T-cell (primary cell): Measurements from ENCODE around the gene INPP5A. TPM values are rescaled to one million over a fixed set of nuclear protein-coding genes. Genes with fewer than 3 reads are reported as not detected.

Experiments
- ATAC-seq, 4 experiments: fragments of 200-7000 bp in 3 of 4; fragments of 150-1000 bp in 1 of 4; cut with Tn5 transposase; replicated peaks in 1 of 4; 1 replicate in 3 of 4; 2 replicates in 1 of 4; pipeline ENCODE4 v1.10.0; 2021; ENCODE audit warnings: moderate library complexity in 3 of 4, mild to moderate bottlenecking in 2 of 4, moderate number of reproducible peaks in 1 of 4
- CTCF ChIA-PET, 2 donors: fragments of 300-600 bp; sonication (Branson Sonifier 250); formaldehyde crosslinking; loops; one replicate each; lab custom pipeline; 2022; ENCODE audit warnings: antibody characterized with exemption in 2 of 2; lab: Charles Lee
- POLR2A ChIA-PET, 2 donors: fragments of 300-600 bp; sonication (Branson Sonifier 250); formaldehyde crosslinking; loops; one replicate each; lab custom pipeline; 2022; ENCODE audit warnings: antibody characterized with exemption in 2 of 2; lab: Charles Lee
- DNase-seq, 35 experiments: peaks; one replicate each; pipeline versions ENCODE4 v3.0.0 to v3.0.0-alpha.2; 2013 to 2023
- H3K27ac ChIP-seq: one replicate; pipeline ENCODE4 v1.5.1; 2013; ENCODE audit warnings: low read length
- H3K27me3 ChIP-seq, 2 experiments: replicated peaks in 1 of 2; 1 replicate in 1 of 2; 2 replicates in 1 of 2; pipeline versions ENCODE4 v1.6.1 to v1.7.0; 2013; ENCODE audit warnings: low read length in 1 of 2, mixed read lengths in 1 of 2; ENCODE audit not compliant: control insufficient read depth in 2 of 2, insufficient read depth in 2 of 2; ENCODE audit errors: extremely low read depth in 1 of 2
- H3K36me3 ChIP-seq, 2 donors: 1 replicate in 1 of 2; 2 replicates in 1 of 2; pipeline versions ENCODE4 v1.6.1 to v1.7.0; 2013; ENCODE audit warnings: low read length in 1 of 2; ENCODE audit not compliant: control insufficient read depth in 2 of 2, insufficient read depth in 1 of 2; ENCODE audit errors: extremely low read depth in 1 of 2
- H3K4me1 ChIP-seq, 2 experiments: 1 replicate in 1 of 2; 2 replicates in 1 of 2; pipeline versions ENCODE4 v1.6.1 to v1.7.0; 2013; ENCODE audit warnings: low read length in 2 of 2, mixed read lengths in 1 of 2; ENCODE audit not compliant: insufficient read depth in 2 of 2, control insufficient read depth in 1 of 2; ENCODE audit errors: extremely low read depth in 1 of 2
- H3K4me3 ChIP-seq, 2 donors: 1 replicate in 1 of 2; 2 replicates in 1 of 2; pipeline versions ENCODE4 v1.5.1 to v1.7.0; 2013; ENCODE audit warnings: mild to moderate bottlenecking in 2 of 2, low read length in 1 of 2, moderate library complexity in 1 of 2; ENCODE audit not compliant: control insufficient read depth in 1 of 2; ENCODE audit errors: extremely low read depth in 1 of 2
- H3K9me3 ChIP-seq: 2 replicates; pipeline ENCODE4 v1.7.0; 2013
- H3K27ac Mint-ChIP-seq, 2 donors: one replicate each; pipeline ENCODE4 v1.8.0; 2020 to 2021; ENCODE audit warnings: mild to moderate bottlenecking in 2 of 2, mixed read lengths in 2 of 2
- H3K27me3 Mint-ChIP-seq, 2 donors: one replicate each; pipeline ENCODE4 v1.8.0; 2021 to 2022; ENCODE audit warnings: mixed read lengths in 2 of 2
- H3K36me3 Mint-ChIP-seq: one replicate; pipeline ENCODE4 v1.8.0; 2021; ENCODE audit warnings: mixed read lengths
- H3K4me1 Mint-ChIP-seq, 3 donors: one replicate each; pipeline ENCODE4 v1.8.0; 2020 to 2022; ENCODE audit warnings: mixed read lengths in 3 of 3, mild to moderate bottlenecking in 1 of 3
- H3K4me3 Mint-ChIP-seq, 3 donors: one replicate each; pipeline ENCODE4 v1.8.0; 2020 to 2022; ENCODE audit warnings: mild to moderate bottlenecking in 3 of 3, mixed read lengths in 3 of 3, moderate library complexity in 3 of 3
- H3K9me3 Mint-ChIP-seq, 3 donors: one replicate each; pipeline ENCODE4 v1.8.0; 2020 to 2022; ENCODE audit warnings: mixed read lengths in 3 of 3
- WGBS: methylation state at CpG from one replicate; pipeline ENCODE4 v1.1.5; 2013; ENCODE audit warnings: missing lambda C conversion rate; ENCODE audit not compliant: insufficient coverage; 5-methylcytosine and 5-hydroxymethylcytosine counted together
- total RNA-seq, 35 experiments: library from RNA in 6 of 35; stranded (reverse) in 6 of 35; fragments of 120-200 nt in 1 of 35; gene quantifications; one replicate each; pipeline versions ENCODE4 v1.2.1 to v1.2.4 and lab custom pipeline; 2013 to 2026

Gene INPP5A
- total RNA-seq, 5 donors from 2014 or later (not counting 1 experiment from before 2014, with no cell fraction given), result 20.9 to 23.1 (median 22.9) TPM

DNA sequence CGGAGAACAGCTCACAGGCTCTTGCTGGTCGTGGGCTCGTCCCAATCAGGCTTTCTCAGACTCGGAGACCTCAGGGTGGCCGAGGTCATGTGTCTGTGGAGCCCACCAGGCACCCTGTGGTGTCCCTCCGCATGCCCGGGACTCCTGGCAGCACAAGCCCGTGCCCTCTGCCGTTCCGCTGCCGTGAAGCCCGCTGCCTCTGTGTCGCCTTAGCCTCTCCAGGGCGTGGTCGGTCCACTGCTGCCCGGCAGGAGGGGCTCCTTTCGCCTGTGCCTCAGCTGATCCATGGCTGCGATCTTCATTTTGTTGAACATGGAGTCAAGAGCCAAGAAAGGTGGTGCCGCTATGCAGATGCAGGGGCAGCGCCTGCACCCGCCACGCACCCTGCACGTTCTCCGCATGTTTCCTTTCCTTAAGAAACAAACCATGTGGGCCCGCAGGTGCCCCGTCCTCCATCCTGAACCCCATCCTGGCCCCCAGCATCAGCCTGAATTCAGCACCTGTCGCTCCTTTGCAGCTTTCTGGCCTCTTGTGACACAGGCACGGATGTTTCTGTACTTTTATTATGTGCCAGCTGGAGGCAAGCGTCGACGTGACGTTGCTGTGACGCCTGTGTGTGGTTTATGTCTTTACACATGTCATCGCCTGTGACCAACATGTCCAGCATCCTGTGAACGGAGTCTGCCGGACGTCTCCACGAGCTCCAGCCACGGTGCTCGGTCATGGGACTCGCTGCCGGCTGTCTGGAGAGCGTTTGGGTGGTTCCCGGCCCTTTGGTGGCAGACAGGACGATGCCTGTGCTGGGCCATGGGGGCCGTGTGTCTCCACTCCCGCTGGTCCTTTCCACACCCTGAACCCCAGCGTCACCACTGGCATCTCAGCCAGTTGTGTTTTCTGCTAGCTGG, 178.4 kb downstream of the INPP5A start:
- Mint-ChIP-seq H3K4me1 (no peaks in the 10 kb centered on the region), H3K27me3 (no peaks in the 10 kb centered on the region), H3K9me3 (no peaks in the 10 kb centered on the region), H3K27ac (no peak overlapping the region), H3K36me3 (peaks cover 28% of the 10 kb centered on the region), H3K4me3 (no peak overlapping the region)
- Histone ChIP-seq H3K27ac (no peak overlapping the region), H3K4me3 (no peak overlapping the region), H3K36me3 (peaks cover 6 to 30% of the 10 kb centered on the region in 2 donors), H3K9me3 (no peaks in the 10 kb centered on the region), H3K27me3 (no peaks in the 10 kb centered on the region), H3K4me1 (no peaks in the 10 kb centered on the region)
- ATAC-seq, result no peak
- POLR2A ChIA-PET, result no interaction called here
- CTCF ChIA-PET, result no interaction called here
- 95% methylated on average over 42 of the region's 48 CpGs for WGBS
- no peak for DNase-seq

DNA sequence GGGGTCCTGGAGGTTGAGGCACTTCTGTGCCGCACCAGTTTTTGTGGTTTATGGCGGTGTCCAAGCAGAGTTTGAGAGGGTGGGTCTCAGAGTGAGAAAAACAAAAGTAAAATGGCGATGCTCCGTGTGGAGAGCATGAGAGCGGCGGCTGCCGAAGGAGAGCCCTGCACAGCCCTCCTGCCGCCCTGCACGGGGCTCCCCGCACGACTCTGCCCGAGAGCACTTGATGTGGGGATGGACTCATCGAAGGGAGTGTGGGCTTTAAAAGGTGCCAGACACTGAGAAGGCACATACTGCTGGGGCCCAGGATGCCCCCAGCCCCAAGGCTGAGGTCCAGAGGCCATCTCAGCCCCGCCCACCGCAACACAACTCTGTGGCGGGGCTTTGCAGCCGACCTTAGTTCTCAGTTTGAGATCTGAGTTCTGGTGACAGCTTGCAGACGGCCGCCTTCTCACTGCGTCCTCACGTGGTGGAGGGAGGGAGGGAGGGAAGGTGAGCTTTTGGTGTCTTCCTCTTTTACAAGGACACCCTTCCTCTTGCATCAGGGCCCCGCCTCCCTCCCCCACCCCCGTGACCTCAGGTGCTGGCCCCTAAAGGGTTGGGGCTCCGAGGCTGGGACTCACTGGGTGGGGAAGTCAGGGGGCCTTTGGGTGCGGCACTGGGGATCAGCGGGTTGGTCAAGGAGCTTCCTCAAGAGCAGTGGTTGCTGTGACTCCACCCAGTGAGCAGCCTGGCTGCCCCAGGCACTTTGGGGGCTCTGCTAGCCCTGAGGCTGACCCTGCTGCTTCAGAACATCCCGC, 179.3 kb downstream of the INPP5A start:
- Mint-ChIP-seq H3K4me3 (no peak overlapping the region), H3K36me3 (peaks cover 22% of the 10 kb centered on the region), H3K27ac (no peak overlapping the region), H3K4me1 (no peaks in the 10 kb centered on the region), H3K27me3 (no peaks in the 10 kb centered on the region), H3K9me3 (no peaks in the 10 kb centered on the region)
- WGBS, result 98% methylated on average over 18 of the region's 27 CpGs
- no peak for ATAC-seq
- H3K27ac ChIP-seq, result no peak overlapping the region
- DNase-seq, result no peak
- H3K36me3 ChIP-seq, result peaks cover 6 to 29% of the 10 kb centered on the region in 2 donors
- CTCF ChIA-PET, result no interaction called here
- H3K4me1 ChIP-seq, result no peaks in the 10 kb centered on the region
- no peaks in the 10 kb centered on the region for H3K9me3 ChIP-seq
- H3K4me3 ChIP-seq, result no peak overlapping the region
- POLR2A ChIA-PET, result interaction anchor here in 1 of 2 donors (0.6 kb wide), 1 partner anchor 114 kb away, joined by 3 read pairs; no protein-coding TSS in a partner anchor
- no peaks in the 10 kb centered on the region for H3K27me3 ChIP-seq

DNA sequence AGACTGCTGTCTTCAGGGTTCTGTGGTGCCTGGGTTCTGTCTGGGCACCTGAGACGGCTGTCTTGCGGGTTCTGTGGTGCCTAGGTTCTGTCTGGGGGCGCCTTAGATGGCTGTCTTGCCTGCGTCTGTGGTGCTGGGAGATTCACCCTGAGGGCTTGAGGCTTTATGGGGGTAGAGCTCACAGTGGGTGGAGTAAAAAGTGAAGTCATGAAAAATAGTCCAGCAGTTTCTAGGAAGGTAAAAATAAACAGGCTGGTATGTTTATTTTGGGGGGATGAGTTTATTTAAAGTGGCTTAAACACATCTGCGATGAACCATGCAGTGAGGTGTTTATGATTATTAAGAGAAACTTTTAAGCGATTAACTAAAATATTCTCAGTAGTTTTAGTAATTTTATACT, 184.1 kb downstream of the INPP5A start:
- ChIA-PET CTCF (no interaction called here), POLR2A (no interaction called here)
- H3K4me1 ChIP-seq, result no peaks in the 10 kb centered on the region
- ATAC-seq, result no peak
- Mint-ChIP-seq H3K4me3 (no peak overlapping the region), H3K4me1 (no peaks in the 10 kb centered on the region), H3K9me3 (no peaks in the 10 kb centered on the region), H3K36me3 (peaks cover 30% of the 10 kb centered on the region), H3K27me3 (no peaks in the 10 kb centered on the region), H3K27ac (no peak overlapping the region)
- no peak overlapping the region for H3K4me3 ChIP-seq
- DNase-seq, result no peak
- no peaks in the 10 kb centered on the region for H3K27me3 ChIP-seq
- WGBS, result 86% methylated on average over 5 of the region's 6 CpGs
- H3K27ac ChIP-seq, result no peak overlapping the region
- H3K36me3 ChIP-seq, result peaks cover 0 to 16% of the 10 kb centered on the region in 2 donors
- H3K9me3 ChIP-seq, result no peaks in the 10 kb centered on the region

- Mint-ChIP-seq H3K27ac (no peak overlapping the region), H3K36me3 (peaks cover 36% of the 10 kb centered on the region), H3K9me3 (no peaks in the 10 kb centered on the region), H3K27me3 (no peaks in the 10 kb centered on the region), H3K4me3 (no peak overlapping the region), H3K4me1 (no peaks in the 10 kb centered on the region)
- Histone ChIP-seq H3K27ac (no peak overlapping the region), H3K4me1 (no peaks in the 10 kb centered on the region), H3K9me3 (no peaks in the 10 kb centered on the region), H3K36me3 (peaks cover 5 to 17% of the 10 kb centered on the region in 2 donors), H3K4me3 (no peak overlapping the region), H3K27me3 (no peaks in the 10 kb centered on the region)
- CTCF ChIA-PET, result no interaction called here
- POLR2A ChIA-PET, result no interaction called here
- DNase-seq, result no peak
- 93% methylated on average over 34 of the region's 48 CpGs for WGBS
- no peak for ATAC-seq
Measured at GRCh38 chr10:132722394-132723329, 185.1 kb downstream of the INPP5A start.

DNA sequence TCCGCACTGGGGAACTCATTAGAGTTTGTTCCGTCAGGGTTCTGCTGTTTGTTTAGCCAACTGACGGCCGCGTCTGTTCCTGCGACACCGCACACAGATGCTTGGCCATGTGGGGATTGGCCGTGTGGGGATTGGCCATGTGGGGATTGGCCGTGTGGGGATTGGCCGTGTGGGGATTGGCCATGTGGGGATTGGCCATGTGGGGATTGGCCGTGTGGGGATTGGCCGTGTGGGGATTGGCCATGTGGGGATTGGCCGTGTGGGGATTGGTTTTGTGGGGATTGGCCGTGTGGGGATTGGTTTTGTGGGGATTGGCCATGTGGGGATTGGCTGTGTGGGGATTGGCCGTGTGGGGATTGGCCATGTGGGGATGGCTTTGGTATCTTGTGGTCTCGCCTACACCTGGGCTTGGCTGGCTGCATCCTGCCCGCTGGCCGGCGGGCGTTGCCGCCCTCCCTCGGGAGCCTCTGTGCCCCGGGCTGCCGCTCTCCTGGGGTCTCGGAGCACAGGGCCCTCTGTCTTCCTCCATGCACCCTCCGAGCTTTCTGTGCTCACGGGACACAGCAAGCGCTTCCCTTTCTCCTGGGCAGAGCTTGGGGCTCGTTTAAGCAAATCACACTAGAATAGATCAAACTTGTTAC, 185.9 kb downstream of the INPP5A start:
- H3K4me1 ChIP-seq, result no peaks in the 10 kb centered on the region
- WGBS, result 92% methylated on average over 22 of the region's 29 CpGs
- H3K9me3 Mint-ChIP-seq, result no peaks in the 10 kb centered on the region
- no peaks in the 10 kb centered on the region for H3K27me3 ChIP-seq
- DNase-seq (no peak), ATAC-seq (no peak)
- H3K27me3 Mint-ChIP-seq, result no peaks in the 10 kb centered on the region
- H3K4me3 Mint-ChIP-seq, result no peak overlapping the region
- no peak overlapping the region for H3K27ac Mint-ChIP-seq
- H3K27ac ChIP-seq, result no peak overlapping the region
- POLR2A ChIA-PET, result no interaction called here
- H3K36me3 ChIP-seq, result peaks cover 7 to 17% of the 10 kb centered on the region in 2 donors
- no peaks in the 10 kb centered on the region for H3K4me1 Mint-ChIP-seq
- H3K9me3 ChIP-seq, result no peaks in the 10 kb centered on the region
- H3K4me3 ChIP-seq, result no peak overlapping the region
- peaks cover 40% of the 10 kb centered on the region for H3K36me3 Mint-ChIP-seq
- CTCF ChIA-PET, result no interaction called here
